Activated T-cell treated with anti-CD3 and anti-CD28 coated beads, Interleukin-2, amount 50 U/mL, for 4 hours (primary cell): ENCODE measurements around the gene RSPO4. TPM values are rescaled to one million over a fixed set of nuclear protein-coding genes. Genes with fewer than 3 reads are reported as not detected.

ENCODE experiments used
- ATAC-seq, 2 donors: fragments of 200-7000 bp; cut with Tn5 transposase; one replicate each; pipeline ENCODE4 v1.10.0; 2021
- DNase-seq: peaks from one replicate; pipeline ENCODE4 v3.0.0-alpha.2; 2020
- H3K27me3 Mint-ChIP-seq: one replicate; pipeline ENCODE4 v1.8.0; 2021; ENCODE audit warnings: low read depth, mixed read lengths
- H3K36me3 Mint-ChIP-seq: one replicate; pipeline ENCODE4 v1.8.0; 2022; ENCODE audit warnings: mixed read lengths; ENCODE audit not compliant: insufficient read depth
- H3K4me1 Mint-ChIP-seq: one replicate; pipeline ENCODE4 v1.8.0; 2021; ENCODE audit warnings: low read depth, mixed read lengths
- H3K4me3 Mint-ChIP-seq: one replicate; pipeline ENCODE4 v1.8.0; 2021; ENCODE audit warnings: mild to moderate bottlenecking, moderate library complexity, mixed read lengths
- H3K9me3 Mint-ChIP-seq: one replicate; pipeline ENCODE4 v1.8.0; 2021; ENCODE audit warnings: mixed read lengths
- total RNA-seq, 3 donors: library from RNA; stranded (reverse); gene quantifications; one replicate each; pipeline ENCODE4 v1.2.1, GENCODE V29; 2021

RSPO4 gene
- total RNA-seq, 3 donors from 2014 or later: not detected

GRCh38 chr20:925516-925915 is 76.6 kb downstream of the RSPO4 start:
- DNase-seq (no peak), ATAC-seq (no peak)
- Mint-ChIP-seq H3K4me3 (no peak overlapping the region), H3K36me3 (no peaks in the 10 kb centered on the region), H3K4me1 (no peaks in the 10 kb centered on the region), H3K9me3 (no peaks in the 10 kb centered on the region), H3K27me3 (peaks cover 7% of the 10 kb centered on the region)

GRCh38 chr20:924639-925038 is 77.5 kb downstream of the RSPO4 start:
- H3K36me3 Mint-ChIP-seq: no peaks in the 10 kb centered on the region
- no peaks in the 10 kb centered on the region for H3K9me3 Mint-ChIP-seq
- no peak overlapping the region for H3K4me3 Mint-ChIP-seq
- H3K4me1 Mint-ChIP-seq: no peaks in the 10 kb centered on the region
- ATAC-seq: no peak
- no peak for DNase-seq
- peaks cover 7% of the 10 kb centered on the region for H3K27me3 Mint-ChIP-seq

- no peaks in the 10 kb centered on the region for H3K36me3 Mint-ChIP-seq
- no peaks in the 10 kb centered on the region for H3K9me3 Mint-ChIP-seq
- DNase-seq (no peak), ATAC-seq (no peak)
- H3K4me1 Mint-ChIP-seq: no peaks in the 10 kb centered on the region
- H3K4me3 Mint-ChIP-seq: no peak overlapping the region
- peaks cover 5% of the 10 kb centered on the region for H3K27me3 Mint-ChIP-seq
These were observed 79.3 kb downstream of the RSPO4 start for GRCh38 chr20:922781-923180.

- ATAC-seq (no peak), DNase-seq (no peak)
- no peaks in the 10 kb centered on the region for H3K4me1 Mint-ChIP-seq
These were observed 81.0 kb downstream of the RSPO4 start for GRCh38 chr20:921068-921467.

GRCh38 chr20:920311-920710 is 81.8 kb downstream of the RSPO4 start:
- Mint-ChIP-seq H3K9me3 (no peaks in the 10 kb centered on the region), H3K36me3 (no peaks in the 10 kb centered on the region), H3K27me3 (no peaks in the 10 kb centered on the region), H3K4me3 (no peak overlapping the region), H3K4me1 (no peaks in the 10 kb centered on the region)
- DNase-seq (no peak), ATAC-seq (no peak)

More at GRCh38 chr20:921068-921467, 81.0 kb downstream of the RSPO4 start:
- Mint-ChIP-seq H3K27me3 (no peaks in the 10 kb centered on the region), H3K4me3 (no peak overlapping the region), H3K36me3 (no peaks in the 10 kb centered on the region), H3K9me3 (no peaks in the 10 kb centered on the region)

- H3K4me3 Mint-ChIP-seq: no peak overlapping the region
- H3K27me3 Mint-ChIP-seq: no peaks in the 10 kb centered on the region
- H3K4me1 Mint-ChIP-seq: no peaks in the 10 kb centered on the region
- ATAC-seq: no peak
- no peaks in the 10 kb centered on the region for H3K36me3 Mint-ChIP-seq
- no peak for DNase-seq
- no peaks in the 10 kb centered on the region for H3K9me3 Mint-ChIP-seq
These were observed 82.6 kb downstream of the RSPO4 start for GRCh38 chr20:919491-919916.

GRCh38 chr20:917416-917815 is 84.7 kb downstream of the RSPO4 start:
- no peak overlapping the region for H3K4me3 Mint-ChIP-seq
- DNase-seq: no peak
- no peaks in the 10 kb centered on the region for H3K9me3 Mint-ChIP-seq
- no peaks in the 10 kb centered on the region for H3K36me3 Mint-ChIP-seq
- no peak for ATAC-seq
- no peaks in the 10 kb centered on the region for H3K4me1 Mint-ChIP-seq
- H3K27me3 Mint-ChIP-seq: no peaks in the 10 kb centered on the region

- ATAC-seq (no peak), DNase-seq (no peak)
- H3K4me1 Mint-ChIP-seq: no peaks in the 10 kb centered on the region
- no peak overlapping the region for H3K4me3 Mint-ChIP-seq
- H3K27me3 Mint-ChIP-seq: no peaks in the 10 kb centered on the region
- no peaks in the 10 kb centered on the region for H3K36me3 Mint-ChIP-seq
- H3K9me3 Mint-ChIP-seq: no peaks in the 10 kb centered on the region
These were observed 85.3 kb downstream of the RSPO4 start for GRCh38 chr20:916825-917224.

GRCh38 chr20:916125-916799 is 85.8 kb downstream of the RSPO4 start, which contains the start of gene ANGPT4:
TSS of gene ANGPT4 (minus strand) at chr20:916334. CDS start at chr20:916214, 120 bp downstream.
- H3K4me1 Mint-ChIP-seq: no peaks in the 10 kb centered on the region
- H3K36me3 Mint-ChIP-seq: no peaks in the 10 kb centered on the region
- H3K9me3 Mint-ChIP-seq: no peaks in the 10 kb centered on the region
- DNase-seq (no peak), ATAC-seq (no peak)
- H3K4me3 Mint-ChIP-seq: no peak within 1 kb of the TSS
- no peaks in the 10 kb centered on the region for H3K27me3 Mint-ChIP-seq

GRCh38 chr20:914727-915498 is 87.2 kb downstream of the RSPO4 start:
- Mint-ChIP-seq H3K9me3 (no peaks in the 10 kb centered on the region), H3K4me3 (no peak overlapping the region), H3K4me1 (no peaks in the 10 kb centered on the region), H3K27me3 (no peaks in the 10 kb centered on the region), H3K36me3 (no peaks in the 10 kb centered on the region)
- ATAC-seq (no peak), DNase-seq (no peak)

- H3K9me3 Mint-ChIP-seq: no peaks in the 10 kb centered on the region
- DNase-seq: no peak
- no peak for ATAC-seq
- H3K27me3 Mint-ChIP-seq: no peaks in the 10 kb centered on the region
- H3K4me1 Mint-ChIP-seq: no peaks in the 10 kb centered on the region
- H3K36me3 Mint-ChIP-seq: no peaks in the 10 kb centered on the region
- H3K4me3 Mint-ChIP-seq: no peak overlapping the region
These were observed 88.7 kb downstream of the RSPO4 start for GRCh38 chr20:913306-913849.

- Mint-ChIP-seq H3K36me3 (no peaks in the 10 kb centered on the region), H3K4me3 (no peak overlapping the region), H3K9me3 (no peaks in the 10 kb centered on the region), H3K27me3 (no peaks in the 10 kb centered on the region), H3K4me1 (no peaks in the 10 kb centered on the region)
- no peak for DNase-seq
- no peak for ATAC-seq
These were observed 90.1 kb downstream of the RSPO4 start for GRCh38 chr20:911882-912600.

GRCh38 chr20:910870-911770 is 91.0 kb downstream of the RSPO4 start:
- H3K9me3 Mint-ChIP-seq: no peaks in the 10 kb centered on the region
- no peaks in the 10 kb centered on the region for H3K36me3 Mint-ChIP-seq
- no peak for DNase-seq
- no peak for ATAC-seq
- H3K4me1 Mint-ChIP-seq: no peaks in the 10 kb centered on the region
- H3K4me3 Mint-ChIP-seq: no peak overlapping the region
- no peaks in the 10 kb centered on the region for H3K27me3 Mint-ChIP-seq
